IPS DF 4.7 (cell line): ENCODE measurements around the gene NRG3.
"Not testable (repeated sequence)": the region's sequence is repeated elsewhere in the genome, so short reads cannot be mapped to it uniquely, and the experiment has no call there.

Experiments
- DNase-seq: peaks from one replicate; pipeline ENCODE4 v3.0.0-alpha.2; 2013; ENCODE audit warnings: low spot score; ENCODE audit errors: extremely low read depth

Gene NRG3

GRCh38 chr10:82267960-82268359 is 393.0 kb downstream of the NRG3 start:
- no peak for DNase-seq

GRCh38 chr10:82277591-82277990 is 402.6 kb downstream of the NRG3 start:
- DNase-seq, result no peak

GRCh38 chr10:82278401-82279182 is 403.6 kb downstream of the NRG3 start:
- DNase-seq, result no peak

DNA sequence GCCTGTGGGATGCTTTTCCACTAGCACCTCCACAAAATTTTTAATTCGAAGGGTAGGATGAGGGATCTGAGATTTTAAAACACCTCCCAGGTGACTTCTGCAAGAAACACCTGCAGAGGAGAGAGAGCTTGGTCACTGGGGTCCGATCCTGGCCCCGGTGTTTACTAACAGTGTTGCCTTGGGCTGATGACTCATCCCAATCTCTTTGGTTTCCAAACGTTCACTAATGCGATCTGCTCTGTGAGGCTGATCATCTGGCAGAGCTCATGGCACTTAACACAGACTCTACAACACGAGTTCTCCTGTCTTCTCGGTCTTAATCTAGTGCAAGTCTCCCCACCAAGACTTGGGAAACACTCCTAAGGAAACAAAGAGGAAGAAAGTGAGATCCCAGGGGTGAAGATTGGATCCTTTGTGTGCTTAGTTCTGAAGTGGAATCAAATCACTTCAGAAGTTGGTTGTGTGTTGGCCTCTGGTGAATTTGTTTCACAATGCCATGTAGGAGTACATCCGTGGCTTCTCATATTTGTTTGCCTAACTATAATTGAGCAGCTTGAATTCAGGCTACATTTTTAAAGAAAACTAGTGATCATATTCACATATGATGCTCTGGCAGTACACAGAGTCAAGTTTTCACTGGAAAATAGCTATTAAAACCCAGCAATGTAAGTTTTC is 407.9 kb downstream of the NRG3 start:
- no peak for DNase-seq

- no peak for DNase-seq
Observed at GRCh38 chr10:82284180-82284579, 409.2 kb downstream of the NRG3 start.

- no peak for DNase-seq
Observed at GRCh38 chr10:82288461-82288881, 413.5 kb downstream of the NRG3 start.

- no peak for DNase-seq
Observed at GRCh38 chr10:82289945-82290344, 415.0 kb downstream of the NRG3 start.

DNA sequence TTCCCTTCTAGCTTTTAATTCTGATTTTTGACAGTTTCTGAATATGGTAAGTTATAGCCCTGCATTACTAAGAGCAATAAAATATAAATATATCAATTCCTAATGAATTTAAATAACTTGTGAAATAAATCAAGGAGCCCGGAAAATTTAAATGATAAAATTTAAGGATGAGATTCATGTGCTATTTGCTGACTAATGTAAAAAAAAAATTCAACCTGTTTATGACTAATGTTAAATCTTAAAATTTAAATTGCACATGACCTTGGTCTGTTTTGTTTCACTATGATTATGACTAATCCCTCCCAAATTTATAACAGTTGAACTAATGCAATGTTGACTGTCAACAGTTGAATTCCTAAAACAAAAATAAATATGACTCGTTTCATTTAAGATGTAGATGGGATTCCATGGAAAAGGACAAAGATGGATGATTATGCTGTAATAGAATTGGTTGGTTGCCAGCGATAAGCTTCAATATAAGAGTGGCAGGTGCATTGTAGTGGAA is 419.9 kb downstream of the NRG3 start:
- DNase-seq, result no peak

- no peak for DNase-seq
Observed at GRCh38 chr10:82308641-82309040, 433.6 kb downstream of the NRG3 start.

- DNase-seq, result no peak
Observed at GRCh38 chr10:82310839-82311238, 435.8 kb downstream of the NRG3 start.

DNA sequence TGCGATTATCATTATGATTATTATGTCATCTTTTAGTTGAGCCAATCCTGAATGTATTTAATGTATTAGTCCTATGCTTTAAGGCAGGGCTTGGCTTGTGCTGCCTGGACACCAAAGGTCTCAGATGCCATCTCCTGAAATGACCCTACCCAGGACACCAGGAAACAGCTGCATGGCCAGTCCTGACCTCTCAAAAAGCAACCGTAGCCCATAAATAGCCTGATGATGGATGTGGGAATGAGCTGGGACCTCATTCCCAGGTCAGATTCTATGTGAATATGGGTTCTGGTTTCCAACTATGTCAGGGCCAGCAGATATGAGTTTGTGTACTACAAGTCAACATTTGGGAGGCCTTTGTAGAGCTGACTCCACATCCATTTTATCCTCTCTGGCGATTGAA is 438.4 kb downstream of the NRG3 start:
- DNase-seq, result no peak

GRCh38 chr10:82318534-82318933 is 443.5 kb downstream of the NRG3 start:
- no peak for DNase-seq

DNA sequence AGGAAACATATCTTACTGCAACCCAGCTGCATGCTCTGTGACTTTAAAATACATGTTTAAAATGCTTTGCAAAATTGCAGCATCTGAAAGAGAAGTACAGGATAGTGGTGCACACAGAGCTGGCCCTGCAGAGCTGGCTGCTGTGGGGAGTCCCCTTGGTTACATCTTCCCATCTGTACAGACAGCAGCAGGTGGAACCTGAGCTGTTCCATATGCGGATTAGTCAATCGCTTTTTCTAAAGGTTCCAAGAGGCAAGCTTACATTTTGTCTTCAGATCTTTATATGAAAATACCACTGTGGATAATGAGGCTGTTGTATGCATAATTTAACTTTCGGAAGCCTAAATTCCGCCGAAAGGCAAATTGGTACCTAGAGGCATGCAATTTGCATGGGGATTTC is 444.1 kb downstream of the NRG3 start:
- DNase-seq, result no peak

GRCh38 chr10:82319562-82319961 is 444.6 kb downstream of the NRG3 start:
- no peak for DNase-seq

DNA sequence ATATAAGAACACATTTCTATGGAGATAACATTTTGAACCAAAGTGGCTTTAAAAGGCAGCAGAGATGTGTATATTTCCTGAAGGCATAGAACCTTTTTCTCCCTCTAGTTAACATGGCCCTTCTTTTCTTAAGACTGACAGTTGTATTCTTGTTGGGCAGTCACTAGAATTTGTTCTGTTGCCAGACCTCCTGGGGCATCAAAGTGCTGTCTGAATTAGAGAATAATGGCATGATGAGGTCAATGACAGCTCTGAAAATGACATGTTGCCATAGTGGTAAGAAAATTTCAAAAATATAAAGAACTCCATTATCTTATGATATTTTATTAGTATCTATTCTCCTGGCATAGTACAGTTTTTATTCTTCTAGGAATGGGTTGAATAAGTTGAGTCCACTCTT is 446.7 kb downstream of the NRG3 start:
- no peak for DNase-seq

GRCh38 chr10:82331716-82332115 is 456.7 kb downstream of the NRG3 start:
- no peak for DNase-seq

DNA sequence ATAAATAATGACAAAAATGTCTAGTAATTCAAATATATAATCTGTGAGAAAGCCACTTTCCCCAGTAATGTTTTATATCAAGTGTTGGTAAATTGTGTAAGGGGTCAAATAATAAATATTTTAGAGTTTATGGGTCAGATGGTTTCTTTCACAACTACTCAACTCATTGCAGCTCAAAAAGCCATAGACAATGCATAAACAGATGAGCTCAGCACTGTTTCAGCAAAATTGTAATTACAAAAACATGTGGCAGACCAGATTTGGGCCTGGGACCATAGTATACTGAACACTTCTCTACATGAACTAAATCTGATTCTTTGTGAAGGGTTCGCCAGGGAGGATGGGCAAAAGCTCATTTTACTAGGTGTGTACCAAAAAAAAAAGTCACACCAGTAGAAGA is 460.8 kb downstream of the NRG3 start:
- no peak for DNase-seq

DNA sequence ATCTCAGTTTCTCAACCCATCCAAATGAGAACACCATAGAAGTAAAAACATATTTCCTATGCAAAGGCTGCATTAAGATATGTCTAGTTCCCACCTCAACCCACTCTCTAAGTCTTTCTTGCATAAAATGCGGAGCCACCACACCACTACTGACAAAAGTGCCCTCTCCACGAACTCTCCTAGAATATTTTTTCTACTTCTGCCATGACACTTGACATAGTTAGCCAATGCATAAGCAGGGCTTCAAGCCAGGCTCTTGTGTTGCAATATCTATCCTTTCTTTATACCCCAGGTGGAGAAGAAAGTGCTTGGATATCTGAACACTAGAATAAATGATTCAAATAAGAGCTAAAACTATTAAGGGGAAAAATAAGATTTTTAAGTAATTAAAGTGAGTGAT is 465.2 kb downstream of the NRG3 start:
- no peak for DNase-seq

GRCh38 chr10:82349590-82349989 is 474.6 kb downstream of the NRG3 start:
- not testable (repeated sequence) for DNase-seq

- DNase-seq, result no peak
Observed at GRCh38 chr10:82353381-82353780, 478.4 kb downstream of the NRG3 start.

DNA sequence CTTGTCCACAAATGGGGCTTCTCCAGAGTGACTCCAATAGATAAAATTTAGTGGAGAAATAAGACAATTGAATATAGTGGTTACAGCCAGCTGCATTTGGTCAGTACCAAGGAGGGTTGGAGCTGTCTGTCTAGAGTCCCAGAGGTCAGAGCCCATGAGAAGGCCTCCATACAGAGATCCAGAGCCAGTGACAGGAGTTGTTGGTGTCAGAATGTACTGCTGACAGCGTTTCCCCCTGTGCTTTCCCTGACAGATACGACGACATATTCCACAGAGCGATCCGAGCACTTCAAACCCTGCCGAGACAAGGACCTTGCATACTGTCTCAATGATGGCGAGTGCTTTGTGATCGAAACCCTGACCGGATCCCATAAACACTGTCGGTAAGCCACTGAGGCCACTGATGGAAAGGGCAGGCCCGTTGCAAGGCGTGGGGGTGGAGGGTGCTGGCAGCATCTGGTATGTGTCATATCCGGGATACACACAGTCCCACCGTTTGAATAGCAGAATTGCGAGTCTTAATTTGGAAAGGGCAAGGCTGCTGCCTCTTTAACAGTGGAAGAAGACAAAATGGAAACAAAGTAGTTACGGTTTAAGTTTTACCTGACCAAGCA is 483.6 kb downstream of the NRG3 start:
- no peak for DNase-seq

DNA sequence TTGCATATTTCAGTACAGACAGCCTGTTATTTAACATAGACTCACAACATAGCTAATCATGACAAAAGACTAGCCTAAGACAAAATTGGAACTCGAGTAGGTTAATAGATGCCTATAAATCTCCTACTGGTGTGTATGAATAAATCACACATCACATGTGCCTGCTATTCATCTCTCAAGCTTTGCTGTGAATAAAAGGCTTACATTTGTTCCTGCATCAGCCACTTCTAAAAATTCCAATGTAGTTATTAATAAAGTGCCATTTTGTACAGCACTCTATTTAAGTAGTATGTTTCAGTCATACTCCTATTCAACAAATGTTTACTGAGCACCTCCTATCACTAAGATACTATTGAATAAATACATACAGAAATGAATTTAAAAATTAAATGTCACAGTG is 486.3 kb downstream of the NRG3 start:
- DNase-seq, result no peak
